Fibroblast of villous mesenchyme (primary cell): ENCODE data around the gene PRSS56. TPM values are rescaled to one million over a fixed set of nuclear protein-coding genes. Genes with fewer than 3 reads are reported as not detected.

Experiments
- DNase-seq: peaks from one replicate; pipeline ENCODE4 v3.0.0-alpha.2; 2010; ENCODE audit warnings: low read depth
- H3K4me3 ChIP-seq: 2 replicates; pipeline ENCODE4 v1.5.1; 2011; ENCODE audit warnings: low read depth, mild to moderate bottlenecking, low read length
- CTCF ChIP-seq: IDR thresholded peaks from 2 replicates; pipeline ENCODE4 v1.5.1; 2012; ENCODE audit warnings: low read depth, mild to moderate bottlenecking, low read length; ENCODE audit not compliant: insufficient read depth
- total RNA-seq: library from RNA; depleted of rRNA; stranded (reverse); fragments of >200 nt; gene quantifications from 2 replicates; pipeline ENCODE4 v1.2.3, GENCODE V29; 2012

PRSS56 gene
- total RNA-seq, 1 donor, result not detected

DNA sequence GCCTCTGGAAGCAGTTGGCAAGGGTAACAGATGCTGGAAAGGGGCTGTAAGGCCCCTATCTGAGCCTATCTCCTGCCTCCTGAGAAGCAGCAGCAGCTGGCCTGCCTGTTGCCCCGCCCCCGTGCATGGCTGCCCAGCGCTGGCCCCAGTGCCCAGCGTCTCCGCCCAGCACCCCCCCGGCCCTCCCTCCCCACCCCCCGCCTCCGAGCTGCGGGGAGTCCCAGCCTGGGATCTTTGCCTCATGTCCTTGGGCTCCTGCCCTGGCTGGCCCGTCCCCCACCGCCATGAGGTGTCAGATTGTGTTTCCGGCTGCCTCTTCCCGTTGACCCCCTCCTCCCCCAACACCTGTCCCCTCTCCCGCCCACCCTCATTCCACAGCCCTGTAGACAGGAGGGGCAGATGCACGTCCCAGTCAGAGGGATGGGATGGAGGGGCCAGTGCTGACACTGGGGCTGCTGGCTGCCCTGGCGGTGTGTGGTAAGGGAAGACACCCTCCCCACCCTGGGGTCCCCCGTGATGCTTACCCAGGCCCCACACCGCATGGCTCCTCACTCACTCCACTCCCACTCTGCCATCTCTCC is 5.7 kb downstream of the PRSS56 start, which contains the start of gene CHRND:
CHRND (plus strand) TSS at position 370 of the 581 bp plus-strand sequence; CDS start at position 426, 56 bp downstream.
- TF ChIP-seq CTCF, result no peak
- DNase-seq, result no peak
- no peak within 1 kb of the TSS for H3K4me3 ChIP-seq

- DNase-seq, result no peak
- H3K4me3 ChIP-seq, result no peak overlapping the region
These were observed 6.3 kb downstream of the PRSS56 start for GRCh38 chr2:232526372-232526941.

GRCh38 chr2:232527905-232528470 is 7.8 kb downstream of the PRSS56 start:
- H3K4me3 ChIP-seq, result no peak overlapping the region
- no peak for DNase-seq
- TF ChIP-seq CTCF, result no peak

More at GRCh38 chr2:232526372-232526941, 6.3 kb downstream of the PRSS56 start:
- no peak for TF ChIP-seq CTCF

GRCh38 chr2:232528746-232529460 is 8.7 kb downstream of the PRSS56 start:
- no peak for DNase-seq
- no peak for TF ChIP-seq CTCF
- H3K4me3 ChIP-seq, result no peak overlapping the region

GRCh38 chr2:232529806-232530547 is 9.8 kb downstream of the PRSS56 start:
- DNase-seq, result no peak
- no peak for TF ChIP-seq CTCF
- no peak overlapping the region for H3K4me3 ChIP-seq

DNA sequence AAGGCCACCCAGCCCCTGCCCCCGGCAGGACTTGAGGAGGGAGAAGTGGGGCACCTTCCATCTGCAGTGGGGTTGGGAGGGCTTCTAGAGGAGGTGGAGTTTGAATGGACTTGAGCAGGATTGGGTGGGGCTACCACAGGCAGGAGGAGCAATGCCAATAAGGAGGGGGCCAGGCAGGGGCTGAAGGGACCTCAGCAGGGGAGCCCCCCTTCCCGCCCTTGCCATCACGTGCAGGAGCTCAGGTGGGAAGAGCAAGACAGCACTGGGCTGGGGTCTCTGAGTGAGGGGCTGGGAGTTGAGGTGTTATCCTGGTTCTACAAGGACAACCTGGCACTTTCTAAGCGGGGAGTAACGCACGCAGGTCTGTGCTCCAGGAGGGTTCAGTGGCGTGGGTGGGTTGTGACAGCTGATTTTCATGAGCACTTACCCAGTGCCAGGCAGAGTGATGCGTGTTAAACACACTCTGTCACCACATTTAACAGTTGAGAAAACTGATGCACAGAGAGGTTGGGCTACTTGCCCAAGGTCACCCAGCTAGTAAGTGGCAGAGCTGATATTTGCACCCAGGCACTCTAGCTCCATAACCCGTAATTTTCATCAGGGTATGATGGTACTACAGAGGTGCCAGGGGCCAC is 10.6 kb downstream of the PRSS56 start:
- H3K4me3 ChIP-seq, result no peak overlapping the region
- no peak for DNase-seq

More for the DNA sequence above, 10.6 kb downstream of the PRSS56 start:
- TF ChIP-seq CTCF, result no peak
